HG02884 (cell line): ENCODE results near the gene PEPD.
"Not testable (repeated sequence)": the region's sequence is repeated elsewhere in the genome, so short reads cannot be mapped to it uniquely, and the experiment has no call there.

Experiments used
- ATAC-seq: cut with Tn5 transposase; IDR thresholded peaks from one replicate; pipeline ENCODE4 v1.9.1; 2021; ENCODE audit warnings: mild to moderate bottlenecking, moderate library complexity; ENCODE audit not compliant: unreplicated experiment

PEPD gene

GRCh38 chr19:33499248-33499647 lies 22.3 kb downstream of the PEPD start:
- ATAC-seq, result no peak

GRCh38 chr19:33498391-33499000 lies 23.1 kb downstream of the PEPD start:
- no peak for ATAC-seq

- ATAC-seq, result no peak
These were observed 23.8 kb downstream of the PEPD start for GRCh38 chr19:33497778-33498175.

- ATAC-seq, result no peak
These were observed 24.3 kb downstream of the PEPD start for GRCh38 chr19:33497131-33497777.

- ATAC-seq, result no peak
These were observed 25.3 kb downstream of the PEPD start for GRCh38 chr19:33496038-33496895.

- ATAC-seq, result no peak
These were observed 28.0 kb downstream of the PEPD start for GRCh38 chr19:33493401-33494275.

GRCh38 chr19:33492951-33493350 lies 28.6 kb downstream of the PEPD start:
- ATAC-seq, result no peak

- no peak for ATAC-seq
These were observed 29.5 kb downstream of the PEPD start for GRCh38 chr19:33492090-33492489.

GRCh38 chr19:33490596-33490995 lies 31.0 kb downstream of the PEPD start:
- not testable (repeated sequence) for ATAC-seq

GRCh38 chr19:33490041-33490451 lies 31.5 kb downstream of the PEPD start:
- ATAC-seq, result no peak

- ATAC-seq, result no peak
These were observed 32.8 kb downstream of the PEPD start for GRCh38 chr19:33488826-33489225.

GRCh38 chr19:33487901-33488800 lies 33.4 kb downstream of the PEPD start:
- no peak for ATAC-seq

- ATAC-seq, result no peak
These were observed 34.4 kb downstream of the PEPD start for GRCh38 chr19:33486936-33487811.

- no peak for ATAC-seq
These were observed 35.2 kb downstream of the PEPD start for GRCh38 chr19:33486407-33486806.

GRCh38 chr19:33484226-33484774 lies 37.3 kb downstream of the PEPD start:
- ATAC-seq, result no peak

GRCh38 chr19:33482476-33482875 lies 39.1 kb downstream of the PEPD start:
- ATAC-seq, result no peak

GRCh38 chr19:33481863-33482262 lies 39.7 kb downstream of the PEPD start:
- no peak for ATAC-seq

GRCh38 chr19:33479570-33479969 lies 42.0 kb downstream of the PEPD start:
- ATAC-seq, result not testable (repeated sequence)

- ATAC-seq, result no peak
These were observed 43.8 kb downstream of the PEPD start for GRCh38 chr19:33477781-33478180.
